Stomach smooth muscle (tissue), 2 donors: Measurements from ENCODE around the gene DDX51.
"Not testable (repeated sequence)": the region's sequence is repeated elsewhere in the genome, so short reads cannot be mapped to it uniquely, and the experiment has no call there.

Experiments used
- H3K27ac ChIP-seq: one replicate; pipeline ENCODE4 v1.7.0; 2013; ENCODE audit warnings: mild to moderate bottlenecking, low read length, inconsistent platforms
- H3K27me3 ChIP-seq, 2 donors: one replicate each; pipeline ENCODE4 v1.7.0; 2013; ENCODE audit warnings: low read length in 2 of 2; ENCODE audit not compliant: insufficient read depth in 2 of 2, control insufficient read depth in 1 of 2
- H3K36me3 ChIP-seq, 2 donors: one replicate each; pipeline ENCODE4 v1.7.0; 2013; ENCODE audit warnings: low read length in 2 of 2; ENCODE audit not compliant: control insufficient read depth in 2 of 2, insufficient read depth in 2 of 2
- H3K4me1 ChIP-seq: one replicate; pipeline ENCODE4 v1.7.0; 2013; ENCODE audit warnings: low read length; ENCODE audit not compliant: control insufficient read depth, insufficient read depth
- H3K4me3 ChIP-seq, 2 donors: one replicate each; pipeline ENCODE4 v1.7.0; 2013; ENCODE audit warnings: low read length in 2 of 2
- H3K9ac ChIP-seq, 2 donors: one replicate each; pipeline ENCODE4 v1.7.0; 2013; ENCODE audit warnings: low read length in 2 of 2, mild to moderate bottlenecking in 1 of 2
- H3K9me3 ChIP-seq, 2 donors: one replicate each; pipeline ENCODE4 v1.7.0; 2013; ENCODE audit warnings: low read length in 2 of 2; ENCODE audit not compliant: control insufficient read depth in 2 of 2
- donor health status: healthy.
- donor health status: Pancreatic carcinoma.

Gene DDX51

DNA sequence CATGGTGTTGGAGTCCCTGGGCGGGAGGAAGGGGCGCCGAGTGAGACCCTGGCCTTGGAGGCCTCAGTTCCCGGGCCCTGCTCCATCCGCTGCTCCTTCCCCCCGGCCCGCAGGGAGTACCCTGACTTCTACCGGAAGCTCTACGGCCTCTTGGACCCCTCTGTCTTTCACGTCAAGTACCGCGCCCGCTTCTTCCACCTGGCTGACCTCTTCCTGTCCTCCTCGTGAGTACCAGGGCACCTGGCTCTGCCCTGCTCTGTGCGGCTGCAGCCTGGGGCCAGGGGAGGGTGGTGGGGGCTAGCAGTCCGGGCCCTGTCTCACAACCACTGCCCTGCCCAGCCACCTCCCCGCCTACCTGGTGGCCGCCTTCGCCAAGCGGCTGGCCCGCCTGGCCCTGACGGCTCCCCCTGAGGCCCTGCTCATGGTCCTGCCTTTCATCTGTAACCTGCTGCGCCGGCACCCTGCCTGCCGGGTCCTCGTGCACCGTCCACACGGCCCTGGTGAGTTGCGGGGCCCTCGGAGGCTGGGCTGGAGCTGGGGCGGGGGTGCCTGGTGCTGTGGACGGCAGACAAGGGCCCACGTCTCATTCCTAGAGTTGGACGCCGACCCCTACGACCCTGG lies 7.1 kb upstream of the DDX51 start:
- Histone ChIP-seq H3K4me1 (peaks cover 8% of the 10 kb centered on the region), H3K4me3 (no peak overlapping the region), H3K27me3 (no peaks in the 10 kb centered on the region), H3K9ac (no peak overlapping the region), H3K36me3 (peaks cover 5 to 6% of the 10 kb centered on the region in 2 donors), H3K9me3 (no peaks in the 10 kb centered on the region), H3K27ac (no peak overlapping the region)

DNA sequence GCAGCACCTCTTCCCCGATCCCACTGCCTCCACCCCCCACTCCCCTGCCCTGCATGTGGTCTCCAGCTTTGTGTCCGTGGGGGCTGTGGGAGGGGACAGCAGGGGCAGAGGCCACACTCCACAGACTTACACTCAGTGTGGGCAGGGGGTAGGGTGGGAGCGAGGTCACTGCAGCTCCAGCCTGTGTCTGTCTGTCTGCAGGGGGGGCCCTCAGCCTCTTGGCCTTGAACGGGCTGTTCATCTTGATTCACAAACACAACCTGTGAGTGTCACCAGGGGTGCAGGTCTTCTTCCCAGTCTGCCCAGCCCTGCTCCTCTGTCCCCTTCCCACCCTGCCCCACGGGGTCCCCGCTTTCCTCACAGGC lies 6.6 kb upstream of the DDX51 start:
- Histone ChIP-seq H3K27ac (no peak overlapping the region), H3K9ac (no peak overlapping the region), H3K9me3 (no peaks in the 10 kb centered on the region), H3K36me3 (peaks cover under 1 to 2% of the 10 kb centered on the region in 2 donors), H3K4me3 (no peak overlapping the region), H3K27me3 (no peaks in the 10 kb centered on the region), H3K4me1 (peaks cover 8% of the 10 kb centered on the region)

DNA sequence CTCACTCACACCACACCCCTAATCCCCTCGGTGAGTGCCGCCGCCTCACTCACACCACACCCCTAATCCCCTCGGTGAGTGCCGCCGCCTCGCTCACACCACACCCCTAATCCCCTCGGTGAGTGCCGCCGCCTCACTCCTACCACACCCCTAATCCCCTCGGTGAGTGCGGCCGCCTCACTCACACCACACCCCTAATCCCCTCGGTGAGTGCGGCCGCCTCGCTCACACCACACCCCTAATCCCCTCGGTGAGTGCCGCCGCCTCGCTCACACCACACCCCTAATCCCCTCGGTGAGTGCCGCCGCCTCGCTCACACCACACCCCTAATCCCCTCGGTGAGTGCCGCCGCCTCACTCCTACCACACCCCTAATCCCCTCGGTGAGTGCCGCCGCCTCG lies 5.4 kb upstream of the DDX51 start:
- not testable (repeated sequence) for H3K9ac ChIP-seq, H3K27ac ChIP-seq, H3K4me3 ChIP-seq

DNA sequence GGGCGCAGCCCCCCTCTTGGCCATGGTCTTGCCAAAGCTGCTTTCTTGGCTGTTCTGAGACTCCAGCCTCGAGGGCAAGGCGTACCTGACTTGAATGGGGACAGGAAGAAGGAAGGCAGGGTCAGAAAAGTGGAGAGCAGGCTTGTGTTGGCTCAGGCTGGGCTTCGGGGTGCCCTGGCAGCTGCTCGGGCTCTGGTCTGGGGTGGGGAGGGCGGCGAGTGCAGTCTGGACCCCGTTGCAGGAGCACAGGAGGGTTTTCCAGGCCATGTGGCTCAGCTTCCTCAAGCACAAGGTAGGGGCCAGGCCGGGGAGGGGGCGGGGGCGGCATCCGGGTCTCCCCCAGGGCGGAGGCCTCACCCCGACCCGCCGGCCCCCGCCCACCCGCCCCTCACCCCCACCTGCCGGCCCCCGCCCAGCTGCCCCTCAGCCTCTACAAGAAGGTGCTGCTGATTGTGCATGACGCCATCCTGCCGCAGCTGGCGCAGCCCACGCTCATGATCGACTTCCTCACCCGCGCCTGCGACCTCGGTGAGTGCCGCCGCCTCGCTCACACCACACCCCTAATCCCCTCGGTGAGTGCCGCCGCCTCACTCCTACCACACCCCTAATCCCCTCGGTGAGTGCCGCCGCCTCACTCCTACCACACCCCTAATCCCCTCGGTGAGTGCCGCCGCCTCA lies 4.4 kb upstream of the DDX51 start:
- Histone ChIP-seq H3K4me1 (peaks cover 14% of the 10 kb centered on the region), H3K9me3 (no peaks in the 10 kb centered on the region), H3K9ac (no peak overlapping the region), H3K36me3 (peaks cover 0 to 2% of the 10 kb centered on the region in 2 donors), H3K4me3 (no peak overlapping the region), H3K27me3 (no peaks in the 10 kb centered on the region), H3K27ac (no peak overlapping the region)

More for the DNA sequence above, 5.4 kb upstream of the DDX51 start:
- H3K36me3 ChIP-seq, H3K27me3 ChIP-seq, H3K9me3 ChIP-seq: not testable (repeated sequence)
- peaks cover 18% of the 10 kb centered on the region for H3K4me1 ChIP-seq

DNA sequence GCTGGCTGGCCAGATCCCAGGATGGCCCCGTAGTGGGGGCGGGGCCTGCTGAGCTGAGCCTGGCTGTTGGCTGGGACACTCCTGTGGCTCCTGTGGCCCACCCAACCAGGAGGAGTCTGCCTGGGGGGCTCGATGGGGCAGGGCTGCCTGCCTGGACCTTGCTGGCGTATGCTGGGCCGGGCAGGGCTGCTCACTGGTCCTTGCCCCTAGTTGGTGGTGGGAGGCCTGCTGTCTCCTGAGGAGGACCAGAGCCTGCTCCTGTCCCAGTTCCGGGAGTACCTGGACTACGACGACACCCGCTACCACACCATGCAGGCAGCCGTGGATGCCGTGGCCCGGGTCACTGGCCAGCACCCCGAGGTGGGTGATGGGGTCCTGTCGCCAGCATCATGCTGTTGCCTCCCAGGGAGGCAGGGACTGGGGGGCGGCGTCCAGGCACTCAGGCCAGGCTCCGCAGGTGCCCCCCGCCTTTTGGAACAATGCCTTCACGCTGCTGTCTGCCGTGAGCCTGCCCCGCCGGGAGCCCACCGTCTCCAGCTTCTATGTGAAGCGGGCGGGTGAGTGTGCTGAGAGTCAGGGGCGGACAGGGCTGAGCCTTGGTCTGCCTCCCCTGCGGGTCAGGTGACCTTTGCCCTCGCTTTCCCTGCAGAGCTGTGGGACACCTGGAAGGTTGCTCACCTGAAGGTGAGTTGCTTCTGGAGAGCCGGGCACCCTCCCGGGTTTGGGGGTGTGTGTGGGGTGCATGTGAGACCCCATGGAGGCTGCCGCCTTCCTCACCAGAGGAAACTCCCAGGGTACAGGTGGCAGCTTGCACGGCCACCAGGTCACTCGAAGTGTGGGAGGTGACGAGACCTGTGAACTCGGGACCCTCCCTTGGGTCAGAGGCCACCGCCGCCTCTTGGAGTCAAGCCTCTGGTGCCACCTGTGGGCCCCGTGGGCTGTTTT lies 3.6 kb upstream of the DDX51 start:
- peaks cover 22% of the 10 kb centered on the region for H3K4me1 ChIP-seq
- no peaks in the 10 kb centered on the region for H3K9me3 ChIP-seq
- no peak overlapping the region for H3K27ac ChIP-seq
- H3K9ac ChIP-seq: no peak overlapping the region
- H3K4me3 ChIP-seq: no peak overlapping the region
- H3K36me3 ChIP-seq: peaks cover 0 to 2% of the 10 kb centered on the region in 2 donors
- no peaks in the 10 kb centered on the region for H3K27me3 ChIP-seq

DNA sequence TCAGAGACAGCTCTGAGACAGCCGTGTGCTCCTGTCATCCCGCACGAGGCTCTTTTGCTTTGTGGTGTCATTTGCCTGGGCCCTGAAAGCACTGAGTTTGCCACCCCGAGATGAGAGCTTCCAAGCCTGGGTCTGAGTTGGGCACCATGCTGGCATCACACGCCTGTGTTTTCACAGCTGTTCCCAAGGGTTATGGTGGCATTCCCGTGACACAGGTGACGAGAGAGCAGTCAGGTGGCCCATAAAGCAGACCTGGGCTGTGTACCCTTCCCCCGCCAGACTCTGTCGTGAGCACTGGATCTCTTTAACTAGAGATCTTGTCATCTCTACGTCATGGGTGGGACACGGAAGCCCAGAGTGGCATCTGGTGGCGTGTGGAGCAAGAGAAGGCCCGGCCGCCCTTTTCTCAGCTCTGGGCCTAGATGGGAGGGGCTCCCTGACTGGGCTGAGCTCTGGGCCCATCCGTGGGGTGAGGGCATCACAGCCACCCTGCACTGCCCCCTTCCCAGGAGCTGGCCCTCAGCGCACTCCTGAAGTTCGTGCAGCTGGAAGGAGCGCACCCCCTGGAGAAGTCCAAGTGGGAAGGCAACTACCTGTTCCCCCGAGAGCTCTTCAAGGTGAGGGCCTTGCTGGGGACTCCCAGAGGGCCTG lies 2.8 kb upstream of the DDX51 start:
- H3K4me3 ChIP-seq: no peak overlapping the region
- no peaks in the 10 kb centered on the region for H3K27me3 ChIP-seq
- no peak overlapping the region for H3K9ac ChIP-seq
- H3K27ac ChIP-seq: no peak overlapping the region
- H3K4me1 ChIP-seq: peaks cover 28% of the 10 kb centered on the region
- no peaks in the 10 kb centered on the region for H3K9me3 ChIP-seq
- peaks cover 3 to 6% of the 10 kb centered on the region in 2 donors for H3K36me3 ChIP-seq

DNA sequence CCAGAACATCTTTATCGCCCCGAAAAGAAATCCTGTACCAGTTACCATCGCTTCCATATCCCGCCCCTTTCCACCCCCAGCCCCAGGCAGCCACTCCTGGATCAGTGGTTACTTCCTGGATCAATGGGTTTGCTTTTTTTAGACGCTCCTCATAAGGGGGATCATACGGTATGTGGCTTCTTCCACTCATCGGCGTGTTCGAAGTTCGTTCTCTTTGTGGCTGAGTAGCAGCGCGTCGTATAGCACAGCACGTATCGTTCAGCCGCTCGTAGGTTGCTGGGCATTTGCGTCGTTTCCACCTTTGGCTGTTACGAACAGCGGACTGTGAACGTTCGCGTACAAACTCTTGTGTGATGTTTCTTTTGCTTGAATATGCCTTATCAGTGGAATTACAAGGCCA lies 2.0 kb upstream of the DDX51 start:
- no peak overlapping the region for H3K9ac ChIP-seq
- H3K27me3 ChIP-seq: no peaks in the 10 kb centered on the region
- H3K27ac ChIP-seq: no peak overlapping the region
- no peak overlapping the region for H3K4me3 ChIP-seq
- H3K4me1 ChIP-seq: peaks cover 28% of the 10 kb centered on the region
- H3K36me3 ChIP-seq: peaks cover 9 to 12% of the 10 kb centered on the region in 2 donors
- no peaks in the 10 kb centered on the region for H3K9me3 ChIP-seq

DNA sequence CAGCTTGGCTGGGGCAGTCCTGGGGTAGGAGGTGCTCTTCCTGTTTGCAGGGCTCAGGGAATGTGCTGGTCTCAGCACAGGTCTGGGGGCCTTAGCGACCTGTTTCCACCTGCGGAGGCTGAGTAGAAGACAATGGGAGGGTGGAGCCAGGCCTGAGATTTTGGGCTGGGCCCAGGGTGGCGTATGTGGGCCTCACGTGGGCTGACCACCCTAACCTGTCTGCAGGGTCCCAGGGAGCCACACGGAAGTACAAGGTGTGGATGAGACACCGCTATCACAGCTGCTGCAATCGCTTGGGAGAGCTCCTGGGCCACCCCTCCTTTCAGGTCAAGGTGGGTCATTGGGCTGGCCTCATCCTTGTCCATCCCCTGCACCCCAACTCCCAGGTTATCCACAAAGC lies 1.2 kb upstream of the DDX51 start:
- Histone ChIP-seq H3K36me3 (peaks cover 16 to 18% of the 10 kb centered on the region in 2 donors), H3K27ac (no peak overlapping the region), H3K4me1 (peaks cover 31% of the 10 kb centered on the region), H3K9ac (peak overlapping the region in 1 of 2 donors; percentile 80), H3K4me3 (peak overlapping the region; percentile 75 to 92), H3K27me3 (no peaks in the 10 kb centered on the region), H3K9me3 (no peaks in the 10 kb centered on the region)

DNA sequence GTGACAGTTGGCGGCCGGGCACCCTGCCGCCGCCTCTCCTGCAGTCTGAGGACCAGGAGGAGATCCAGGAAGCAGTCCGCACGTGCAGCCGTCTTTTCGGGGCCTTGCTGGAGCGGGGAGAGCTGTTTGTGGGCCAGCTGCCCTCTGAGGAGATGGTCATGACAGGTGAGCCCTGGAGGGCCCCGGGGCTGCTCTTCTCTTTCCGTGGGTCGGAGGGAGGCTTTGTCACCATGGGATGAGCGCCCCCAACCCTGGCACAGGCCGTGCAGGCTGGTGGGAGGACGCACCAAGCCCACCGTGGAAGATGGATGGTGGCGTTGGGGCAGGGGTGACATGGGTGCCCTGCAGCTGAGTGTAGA lies 670 bp upstream of the DDX51 start:
- Histone ChIP-seq H3K36me3 (peaks cover 21 to 24% of the 10 kb centered on the region in 2 donors), H3K9me3 (no peaks in the 10 kb centered on the region), H3K27ac (peak overlapping the region; percentile 82), H3K4me3 (peak overlapping the region; percentile 75 to 92), H3K9ac (peak overlapping the region; percentile 80 to 87), H3K27me3 (no peaks in the 10 kb centered on the region), H3K4me1 (peaks cover 31% of the 10 kb centered on the region)

DNA sequence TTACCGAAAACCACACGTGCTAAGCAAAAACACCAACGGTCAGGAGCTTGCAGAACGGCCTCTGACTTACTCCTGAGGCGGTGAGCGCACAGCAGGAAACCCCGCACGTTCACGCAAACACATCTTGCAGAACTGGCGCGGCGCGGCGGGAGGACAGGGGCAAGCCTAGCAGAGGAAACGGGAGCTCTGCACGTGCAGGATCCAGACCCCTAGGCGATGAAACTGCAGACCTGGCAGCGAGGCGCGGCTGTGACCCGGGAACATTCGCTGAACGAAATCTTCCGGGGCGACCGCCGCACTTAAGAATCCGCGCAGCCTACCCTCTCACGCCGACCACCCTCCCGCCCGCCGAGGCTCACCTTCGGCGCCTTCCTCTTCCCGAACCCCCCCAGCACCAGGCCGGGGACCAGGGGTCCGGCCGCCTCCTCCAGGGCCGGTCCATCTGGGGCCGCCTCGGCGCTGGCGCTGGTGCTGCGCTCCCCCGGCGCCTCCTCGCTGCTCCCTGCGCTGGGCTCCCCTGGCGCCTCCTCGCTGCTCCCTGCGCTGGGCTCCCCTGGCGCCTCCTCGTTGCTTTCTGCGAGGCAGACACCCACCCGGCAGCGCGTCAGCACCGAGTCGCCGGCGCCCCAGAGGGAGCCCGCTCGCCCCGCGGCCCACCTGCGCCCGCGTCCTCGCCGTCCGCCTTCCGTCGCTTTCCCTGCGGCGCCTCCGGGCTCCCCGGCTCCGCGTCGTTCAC lies 615 bp downstream of the DDX51 start:
- Histone ChIP-seq H3K9ac (peak overlapping the region; percentile 50 to 51), H3K4me3 (peak overlapping the region; percentile 63 to 92), H3K4me1 (peaks cover 31% of the 10 kb centered on the region), H3K9me3 (no peaks in the 10 kb centered on the region), H3K27me3 (no peaks in the 10 kb centered on the region), H3K36me3 (peaks cover 28 to 32% of the 10 kb centered on the region in 2 donors), H3K27ac (no peak overlapping the region)
